Measurements from ENCODE around the gene PPP1R8.

PPP1R8 gene

DNA sequence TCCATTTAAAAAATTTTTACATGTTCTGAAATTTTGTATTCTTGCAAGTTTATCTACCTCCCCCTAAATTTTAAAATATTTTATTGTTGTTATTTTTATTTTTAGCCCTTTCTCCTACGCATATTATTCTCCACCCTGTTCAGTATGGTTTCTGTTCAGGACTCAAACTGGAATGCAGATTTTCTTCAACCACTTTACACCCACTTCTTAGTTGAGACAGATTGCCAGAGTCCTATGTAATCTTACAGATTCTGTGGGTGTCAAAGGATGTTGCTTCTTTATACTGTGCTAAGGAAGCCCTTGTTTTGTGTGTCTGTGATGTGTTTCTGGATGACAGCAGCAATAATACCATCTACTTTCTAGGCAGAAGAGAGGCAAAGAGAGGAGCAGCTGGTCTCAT lies 20.7 kb upstream of the PPP1R8 start:
- H3K9me3 ChIP-seq: no peaks in the 10 kb centered on the region
- no peaks in the 10 kb centered on the region for H3K4me1 ChIP-seq (ENCODE audit: control insufficient read depth in 1 of 2, insufficient read depth in 1 of 2, low read depth in 1 of 2, low read length in 1 of 2)
- H3K36me3 ChIP-seq: peaks cover 58% of the 10 kb centered on the region
- TF ChIP-seq, protein P1, sequence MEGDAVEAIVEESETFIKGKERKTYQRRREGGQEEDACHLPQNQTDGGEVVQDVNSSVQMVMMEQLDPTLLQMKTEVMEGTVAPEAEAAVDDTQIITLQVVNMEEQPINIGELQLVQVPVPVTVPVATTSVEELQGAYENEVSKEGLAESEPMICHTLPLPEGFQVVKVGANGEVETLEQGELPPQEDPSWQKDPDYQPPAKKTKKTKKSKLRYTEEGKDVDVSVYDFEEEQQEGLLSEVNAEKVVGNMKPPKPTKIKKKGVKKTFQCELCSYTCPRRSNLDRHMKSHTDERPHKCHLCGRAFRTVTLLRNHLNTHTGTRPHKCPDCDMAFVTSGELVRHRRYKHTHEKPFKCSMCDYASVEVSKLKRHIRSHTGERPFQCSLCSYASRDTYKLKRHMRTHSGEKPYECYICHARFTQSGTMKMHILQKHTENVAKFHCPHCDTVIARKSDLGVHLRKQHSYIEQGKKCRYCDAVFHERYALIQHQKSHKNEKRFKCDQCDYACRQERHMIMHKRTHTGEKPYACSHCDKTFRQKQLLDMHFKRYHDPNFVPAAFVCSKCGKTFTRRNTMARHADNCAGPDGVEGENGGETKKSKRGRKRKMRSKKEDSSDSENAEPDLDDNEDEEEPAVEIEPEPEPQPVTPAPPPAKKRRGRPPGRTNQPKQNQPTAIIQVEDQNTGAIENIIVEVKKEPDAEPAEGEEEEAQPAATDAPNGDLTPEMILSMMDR (IDR thresholded peaks at IDR 0.05): no peak
- no peak overlapping the region for H3K27ac ChIP-seq
- H3K27me3 ChIP-seq: no peaks in the 10 kb centered on the region
- no peak overlapping the region for H3K4me3 ChIP-seq (ENCODE audit: low read depth in 1 of 2, low read length in 1 of 2)

DNA sequence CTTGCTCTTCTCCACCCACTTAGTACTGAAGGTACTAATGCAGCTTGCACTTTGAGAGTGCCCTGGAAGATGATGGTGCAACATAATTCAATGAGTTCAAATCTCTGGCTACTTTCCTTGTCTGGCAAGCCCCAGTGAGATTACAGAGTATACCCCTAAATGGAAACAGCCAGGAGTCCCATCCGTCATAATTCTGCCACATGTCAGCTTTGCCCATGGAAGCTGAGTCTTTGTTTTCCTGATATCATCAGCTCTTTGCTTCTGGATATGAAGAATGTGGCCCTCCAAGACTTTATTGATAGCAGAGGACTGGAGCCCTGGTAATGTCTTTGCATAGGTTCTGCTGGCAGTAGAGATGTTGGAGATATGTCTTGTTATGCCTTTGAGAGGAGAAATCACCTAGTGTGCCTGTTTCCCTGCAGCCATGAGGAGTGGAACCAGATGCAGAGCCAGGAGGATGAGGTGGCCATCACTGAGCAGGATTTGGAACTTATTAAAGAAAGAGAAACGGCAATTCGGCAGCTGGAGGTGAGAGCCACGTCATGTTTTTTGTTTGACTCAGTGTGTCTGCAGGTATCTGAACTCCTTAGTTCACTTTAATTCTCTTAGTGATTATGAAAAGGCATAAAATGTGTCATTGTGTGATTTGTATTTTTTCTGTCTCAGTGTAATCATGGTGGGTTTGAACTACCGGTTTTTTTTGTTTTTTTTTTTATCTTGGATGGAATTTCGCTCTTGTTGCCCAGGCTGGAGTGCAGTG lies 18.7 kb upstream of the PPP1R8 start:
- H3K36me3 ChIP-seq: peaks cover 56% of the 10 kb centered on the region
- TF ChIP-seq, protein P1 (IDR thresholded peaks at IDR 0.05): no peak
- no peak overlapping the region for H3K27ac ChIP-seq
- H3K9me3 ChIP-seq: no peaks in the 10 kb centered on the region
- H3K4me1 ChIP-seq (ENCODE audit: control insufficient read depth in 1 of 2, insufficient read depth in 1 of 2, low read depth in 1 of 2, low read length in 1 of 2): no peaks in the 10 kb centered on the region
- H3K4me3 ChIP-seq (ENCODE audit: low read depth in 1 of 2, low read length in 1 of 2): no peak overlapping the region
- H3K27me3 ChIP-seq: no peaks in the 10 kb centered on the region

DNA sequence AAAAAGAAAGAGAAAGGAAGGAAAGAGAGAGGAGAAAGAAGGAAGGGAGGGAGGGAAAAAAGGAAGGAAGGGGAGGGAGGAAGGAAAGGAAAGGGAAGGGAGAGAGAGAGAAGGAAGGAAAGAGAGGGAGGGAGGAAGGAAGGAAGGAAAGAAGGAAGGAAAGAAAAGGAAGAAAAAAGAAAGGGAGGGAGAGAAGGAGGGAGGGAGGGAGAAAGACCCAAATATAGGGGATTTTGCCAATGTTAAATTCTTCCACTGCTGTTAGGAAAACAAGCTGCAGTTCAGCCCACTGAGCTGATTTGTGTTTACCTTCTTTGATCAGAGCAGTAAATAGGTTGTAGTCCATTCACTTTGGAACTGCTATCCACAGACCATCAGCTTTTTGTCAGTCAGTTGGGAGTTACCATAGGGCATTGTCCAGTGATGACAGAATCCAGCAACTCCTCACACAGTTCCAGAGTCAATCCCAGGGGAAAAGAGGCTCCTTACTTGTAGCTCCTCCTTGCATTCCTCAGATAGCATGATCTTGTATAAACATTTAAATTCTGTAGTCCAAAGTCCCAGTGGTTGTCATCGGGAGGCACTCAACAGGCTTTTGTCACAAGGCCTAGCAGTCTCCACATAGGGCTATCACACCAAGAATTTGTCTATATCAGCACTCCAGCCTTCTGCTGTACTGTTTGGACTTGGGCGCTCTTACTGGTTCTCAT lies 13.5 kb upstream of the PPP1R8 start:
- H3K9me3 ChIP-seq: no peaks in the 10 kb centered on the region
- H3K27ac ChIP-seq: no peak overlapping the region
- no peaks in the 10 kb centered on the region for H3K4me1 ChIP-seq (ENCODE audit: control insufficient read depth in 1 of 2, insufficient read depth in 1 of 2, low read depth in 1 of 2, low read length in 1 of 2)
- TF ChIP-seq, protein P1 (IDR thresholded peaks at IDR 0.05): no peak
- no peak overlapping the region for H3K4me3 ChIP-seq (ENCODE audit: low read depth in 1 of 2, low read length in 1 of 2)
- H3K27me3 ChIP-seq: no peaks in the 10 kb centered on the region
- H3K36me3 ChIP-seq: peaks cover 89% of the 10 kb centered on the region

DNA sequence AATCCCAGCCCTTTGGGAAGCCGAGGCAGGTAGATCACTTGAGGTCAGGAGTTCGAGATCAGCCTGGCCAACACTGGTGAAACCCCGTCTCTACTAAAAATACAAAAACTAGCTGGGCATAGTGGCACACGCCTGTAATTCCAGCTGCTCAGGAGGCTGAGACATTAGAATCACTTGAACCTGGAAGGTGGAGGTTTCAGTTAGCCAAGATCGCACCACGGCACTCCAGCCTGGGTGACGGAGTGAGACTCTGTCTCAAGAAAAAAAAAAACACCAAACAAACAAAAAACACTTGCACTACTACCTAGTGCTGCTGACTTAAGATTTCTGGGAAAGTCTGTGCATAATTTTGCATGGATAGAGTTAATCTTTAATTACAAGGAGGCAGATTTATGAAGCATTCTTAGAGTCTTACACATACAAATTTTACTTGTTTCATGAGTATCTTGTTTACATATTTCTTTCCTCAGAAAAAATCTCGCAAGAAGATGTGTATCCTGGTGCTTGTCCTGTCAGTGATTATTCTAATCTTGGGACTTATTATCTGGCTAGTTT lies 8.7 kb upstream of the PPP1R8 start:
- TF ChIP-seq, protein P1 (IDR thresholded peaks at IDR 0.05): no peak
- no peaks in the 10 kb centered on the region for H3K9me3 ChIP-seq
- peaks cover 53% of the 10 kb centered on the region for H3K36me3 ChIP-seq
- H3K4me3 ChIP-seq (ENCODE audit: low read depth in 1 of 2, low read length in 1 of 2): no peak overlapping the region
- H3K4me1 ChIP-seq (ENCODE audit: control insufficient read depth in 1 of 2, insufficient read depth in 1 of 2, low read depth in 1 of 2, low read length in 1 of 2): no peaks in the 10 kb centered on the region
- H3K27ac ChIP-seq: no peak overlapping the region
- no peaks in the 10 kb centered on the region for H3K27me3 ChIP-seq

DNA sequence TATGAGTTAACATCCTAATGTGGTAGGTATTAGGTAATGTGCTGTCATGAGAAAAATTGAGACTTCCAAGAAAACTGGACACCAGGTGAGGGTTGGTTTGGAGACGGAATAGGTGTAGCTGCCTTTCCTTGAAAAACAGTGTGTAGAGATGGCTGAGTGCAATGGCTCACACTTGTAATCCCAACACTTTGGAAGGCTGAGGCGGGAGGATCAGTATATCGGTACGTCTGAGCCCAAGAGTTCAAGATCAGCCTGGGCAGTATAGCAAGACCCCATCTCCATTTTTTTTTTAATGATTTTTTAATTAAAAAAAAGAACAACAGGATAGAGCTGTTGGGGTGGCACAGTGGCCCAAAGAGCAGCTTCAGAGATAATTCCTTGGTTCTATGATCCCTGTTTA lies 6.8 kb upstream of the PPP1R8 start:
- Histone ChIP-seq H3K4me1 (ENCODE audit: control insufficient read depth in 1 of 2, insufficient read depth in 1 of 2, low read depth in 1 of 2, low read length in 1 of 2) (no peaks in the 10 kb centered on the region), H3K27me3 (no peaks in the 10 kb centered on the region)
- TF ChIP-seq, protein P1 (IDR thresholded peaks at IDR 0.05): no peak

More for the DNA sequence above, 6.8 kb upstream of the PPP1R8 start:
- peaks cover 35% of the 10 kb centered on the region for H3K36me3 ChIP-seq
- H3K9me3 ChIP-seq: no peaks in the 10 kb centered on the region
- no peak overlapping the region for H3K4me3 ChIP-seq (ENCODE audit: low read depth in 1 of 2, low read length in 1 of 2)
- no peak overlapping the region for H3K27ac ChIP-seq
